Loucy (cell line): ENCODE results near the gene ADARB1.
A peak's percentile ranks its signal among the peaks of the same experiment; 100 is the strongest.

Experiments
- H2AFZ ChIP-seq: fragments of 200-600 bp; sonication (generic); 2 replicates; pipeline ENCODE4 v1.6.0; 2016; ENCODE audit warnings: antibody characterized with exemption, mild to moderate bottlenecking, low read length, moderate library complexity
- H3F3A ChIP-seq: fragments of 200-600 bp; 2 replicates; pipeline ENCODE4 v1.6.0; 2016; ENCODE audit warnings: antibody characterized with exemption, low read depth, mild to moderate bottlenecking
- H3K27me3 ChIP-seq: fragments of 200-600 bp; sonication (generic); 2 replicates; pipeline ENCODE4 v1.6.1; 2014; ENCODE audit warnings: low read length, mild to moderate bottlenecking; ENCODE audit not compliant: insufficient read depth, poor library complexity, severe bottlenecking
- H3K36me3 ChIP-seq: fragments of 200-600 bp; sonication (generic); 2 replicates; pipeline ENCODE4 v1.6.1; 2016; ENCODE audit warnings: low read length; ENCODE audit not compliant: insufficient read depth
- H3K4me1 ChIP-seq: fragments of 200-600 bp; sonication (generic); 2 replicates; pipeline ENCODE4 v1.5.1; 2014; ENCODE audit warnings: low read length, mild to moderate bottlenecking; ENCODE audit not compliant: insufficient read depth, poor library complexity, severe bottlenecking
- H3K4me2 ChIP-seq: fragments of 200-600 bp; sonication (generic); 2 replicates; pipeline ENCODE4 v1.6.0; 2014; ENCODE audit warnings: antibody characterized with exemption, low read length, low read depth, mild to moderate bottlenecking; ENCODE audit not compliant: poor library complexity, severe bottlenecking
- H3K4me3 ChIP-seq: fragments of 200-600 bp; sonication (generic); 2 replicates; pipeline ENCODE4 v1.5.1; 2014; ENCODE audit warnings: low read length, mild to moderate bottlenecking, mixed read lengths; ENCODE audit not compliant: poor library complexity, severe bottlenecking
- H3K79me2 ChIP-seq: fragments of 200-600 bp; sonication (generic); 2 replicates; pipeline ENCODE4 v1.6.1; 2014; ENCODE audit warnings: low read length; ENCODE audit not compliant: insufficient read depth
- H3K9ac ChIP-seq: fragments of 200-600 bp; sonication (generic); 2 replicates; pipeline ENCODE4 v1.6.0; 2014; ENCODE audit warnings: mild to moderate bottlenecking, low read depth, low read length, moderate library complexity; ENCODE audit not compliant: poor library complexity, severe bottlenecking
- H3K9me2 ChIP-seq: fragments of 200-600 bp; sonication (generic); replicated peaks from 2 replicates; pipeline ENCODE4 v1.6.1; 2016; ENCODE audit warnings: low read depth, low read length, mixed read lengths
- H3K9me3 ChIP-seq: fragments of 200-600 bp; sonication (generic); 2 replicates; pipeline ENCODE4 v1.6.1; 2014; ENCODE audit warnings: mild to moderate bottlenecking, antibody characterized with exemption, low read length, low read depth; ENCODE audit not compliant: insufficient read depth
- H4K20me1 ChIP-seq: fragments of 200-600 bp; sonication (generic); 2 replicates; pipeline ENCODE4 v1.6.0; 2014; ENCODE audit warnings: antibody characterized with exemption, low read length, mild to moderate bottlenecking; ENCODE audit not compliant: insufficient read depth, poor library complexity, severe bottlenecking
- EZH2phosphoT487 ChIP-seq: fragments of 200-600 bp; IDR thresholded peaks from 2 replicates; pipeline ENCODE4 v1.6.1; 2018; ENCODE audit warnings: antibody characterized with exemption, mild to moderate bottlenecking, moderate library complexity, borderline replicate concordance
- TF ChIP-seq, protein P1 (sequence below): fragments of 200-600 bp; sonication (generic); conservative IDR thresholded peaks from 2 replicates; pipeline ENCODE4 v1.5.1; 2014; ENCODE audit warnings: mild to moderate bottlenecking, antibody characterized with exemption, low read length

The ADARB1 gene

DNA sequence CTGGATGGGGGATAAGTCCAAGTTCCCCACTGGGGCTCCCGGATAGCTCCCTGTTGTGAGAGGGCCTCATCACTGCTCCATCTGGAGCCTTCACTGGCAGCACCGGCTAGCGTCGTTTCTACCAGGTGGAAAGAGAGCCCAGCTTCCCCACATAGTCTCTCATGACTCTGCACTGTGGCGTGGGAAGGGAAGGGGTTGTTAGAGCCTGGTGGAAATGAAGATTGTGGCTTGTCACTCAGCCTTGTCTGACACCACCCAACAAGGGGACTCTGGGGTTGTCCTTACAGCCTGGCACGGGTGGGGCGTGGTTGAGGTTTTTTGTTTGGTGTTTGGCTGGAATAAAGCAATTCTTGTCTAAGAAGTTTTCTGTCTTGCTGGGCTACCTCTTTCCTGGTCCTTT, 94.6 kb downstream of the ADARB1 start:
- no peak overlapping the region for H3K4me2 ChIP-seq
- H3F3A ChIP-seq: no peaks in the 10 kb centered on the region; the same call in 1 of the 2 replicates
- H3K4me3 ChIP-seq: no peak overlapping the region
- no peaks in the 10 kb centered on the region for H4K20me1 ChIP-seq
- H3K4me1 ChIP-seq: peaks cover 31% of the 10 kb centered on the region
- no peaks in the 10 kb centered on the region; the same call in 1 of the 2 replicates for H3K79me2 ChIP-seq
- TF ChIP-seq, protein P1, sequence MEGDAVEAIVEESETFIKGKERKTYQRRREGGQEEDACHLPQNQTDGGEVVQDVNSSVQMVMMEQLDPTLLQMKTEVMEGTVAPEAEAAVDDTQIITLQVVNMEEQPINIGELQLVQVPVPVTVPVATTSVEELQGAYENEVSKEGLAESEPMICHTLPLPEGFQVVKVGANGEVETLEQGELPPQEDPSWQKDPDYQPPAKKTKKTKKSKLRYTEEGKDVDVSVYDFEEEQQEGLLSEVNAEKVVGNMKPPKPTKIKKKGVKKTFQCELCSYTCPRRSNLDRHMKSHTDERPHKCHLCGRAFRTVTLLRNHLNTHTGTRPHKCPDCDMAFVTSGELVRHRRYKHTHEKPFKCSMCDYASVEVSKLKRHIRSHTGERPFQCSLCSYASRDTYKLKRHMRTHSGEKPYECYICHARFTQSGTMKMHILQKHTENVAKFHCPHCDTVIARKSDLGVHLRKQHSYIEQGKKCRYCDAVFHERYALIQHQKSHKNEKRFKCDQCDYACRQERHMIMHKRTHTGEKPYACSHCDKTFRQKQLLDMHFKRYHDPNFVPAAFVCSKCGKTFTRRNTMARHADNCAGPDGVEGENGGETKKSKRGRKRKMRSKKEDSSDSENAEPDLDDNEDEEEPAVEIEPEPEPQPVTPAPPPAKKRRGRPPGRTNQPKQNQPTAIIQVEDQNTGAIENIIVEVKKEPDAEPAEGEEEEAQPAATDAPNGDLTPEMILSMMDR: no peak
- no peak for TF ChIP-seq EZH2phosphoT487
- H3K27me3 ChIP-seq: no peaks in the 10 kb centered on the region
- H2AFZ ChIP-seq: no peak overlapping the region
- H3K9me2 ChIP-seq: no peaks in the 10 kb centered on the region
- peak overlapping the region; percentile 3 for H3K9ac ChIP-seq
- no peaks in the 10 kb centered on the region for H3K9me3 ChIP-seq
- peaks cover 7% of the 10 kb centered on the region; the same call in 1 of the 2 replicates for H3K36me3 ChIP-seq

DNA sequence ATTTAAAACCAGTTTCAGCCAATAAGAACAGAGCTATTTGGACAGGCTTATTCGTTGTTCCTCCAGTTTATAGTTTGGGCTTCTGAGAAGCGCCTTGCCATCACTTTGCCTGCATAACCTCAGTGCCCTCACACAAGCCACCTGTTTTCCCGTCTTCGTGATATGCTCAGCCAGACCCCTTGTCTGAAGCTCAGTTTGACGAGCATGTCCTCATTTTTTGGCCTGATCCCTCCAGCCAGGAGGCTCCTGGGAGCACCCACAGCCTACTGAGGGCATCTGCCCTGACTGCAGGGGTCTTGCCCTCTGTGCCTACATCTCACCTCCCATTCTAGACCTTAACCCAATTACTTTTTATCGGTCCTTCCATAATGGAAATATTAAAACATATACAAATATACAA, 95.3 kb downstream of the ADARB1 start:
- Histone ChIP-seq H3K9me3 (no peaks in the 10 kb centered on the region), H3K4me3 (no peak overlapping the region), H3K4me2 (no peak overlapping the region), H3K27me3 (no peaks in the 10 kb centered on the region), H3K9me2 (no peaks in the 10 kb centered on the region), H4K20me1 (no peaks in the 10 kb centered on the region), H3K9ac (peak overlapping the region; percentile 3), H3K79me2 (no peaks in the 10 kb centered on the region; the same call in 1 of the 2 replicates), H3K4me1 (peaks cover 31% of the 10 kb centered on the region), H3F3A (no peaks in the 10 kb centered on the region; the same call in 1 of the 2 replicates), H2AFZ (no peak overlapping the region), H3K36me3 (peaks cover 7% of the 10 kb centered on the region; the same call in 1 of the 2 replicates)
- TF ChIP-seq, protein P1: no peak
- TF ChIP-seq EZH2phosphoT487: no peak

DNA sequence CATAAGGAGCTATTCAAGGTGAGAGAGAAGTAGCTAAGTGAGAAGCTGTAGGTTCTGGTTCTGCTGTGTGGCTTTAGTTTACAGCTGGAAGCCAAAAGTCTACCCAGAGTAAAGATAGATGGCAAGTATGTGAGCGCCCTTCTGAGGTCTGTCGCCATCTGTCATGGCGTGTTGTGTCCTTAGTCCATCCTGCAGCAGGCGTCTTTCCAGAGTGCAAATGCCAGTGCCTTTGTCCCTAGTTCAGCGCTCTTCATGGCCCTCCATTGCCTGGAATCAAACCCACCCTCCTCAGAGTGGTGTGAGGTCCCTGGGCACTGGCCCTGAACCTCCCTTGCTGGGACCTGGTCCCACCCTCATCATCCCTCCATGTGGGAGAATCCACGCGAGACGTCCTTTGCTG, 96.6 kb downstream of the ADARB1 start:
- Histone ChIP-seq H3K4me3 (no peak overlapping the region), H3K9me2 (no peaks in the 10 kb centered on the region), H3K27me3 (no peaks in the 10 kb centered on the region), H3F3A (no peaks in the 10 kb centered on the region; the same call in 1 of the 2 replicates), H3K79me2 (no peaks in the 10 kb centered on the region; the same call in 1 of the 2 replicates), H4K20me1 (no peaks in the 10 kb centered on the region), H3K9ac (no peak overlapping the region), H2AFZ (no peak overlapping the region), H3K4me2 (peak overlapping the region; percentile 18), H3K9me3 (no peaks in the 10 kb centered on the region), H3K4me1 (peaks cover 31% of the 10 kb centered on the region), H3K36me3 (peaks cover 7% of the 10 kb centered on the region; the same call in 1 of the 2 replicates)
- no peak for TF ChIP-seq EZH2phosphoT487
- TF ChIP-seq, protein P1: no peak
